KMS-11 (cell line): ENCODE data around the gene HAS3.

Experiments
- H2AFZ ChIP-seq: fragments of 200-600 bp; sonication (generic); 2 replicates; pipeline ENCODE4 v1.6.1; 2016; ENCODE audit warnings: antibody characterized with exemption, mixed run types, low read depth
- H3K27ac ChIP-seq: fragments of 200-600 bp; sonication (generic); 2 replicates; pipeline ENCODE4 v1.6.1; 2016; ENCODE audit warnings: mild to moderate bottlenecking, mixed run types
- H3K27me3 ChIP-seq: fragments of 200-600 bp; sonication (generic); 2 replicates; pipeline ENCODE4 v1.6.1; 2017; ENCODE audit warnings: mild to moderate bottlenecking, low read depth, mixed run types, moderate library complexity; ENCODE audit not compliant: insufficient read depth
- H3K36me3 ChIP-seq: fragments of 200-600 bp; sonication (generic); 2 replicates; pipeline ENCODE4 v1.6.1; 2017; ENCODE audit warnings: mild to moderate bottlenecking, mixed run types; ENCODE audit not compliant: insufficient read depth
- H3K4me1 ChIP-seq: fragments of 200-600 bp; sonication (generic); 2 replicates; pipeline ENCODE4 v1.6.1; 2016; ENCODE audit warnings: mild to moderate bottlenecking, low read depth, mixed run types; ENCODE audit not compliant: poor library complexity, severe bottlenecking
- H3K4me2 ChIP-seq: fragments of 200-600 bp; sonication (generic); 2 replicates; pipeline ENCODE4 v1.7.0; 2016; ENCODE audit warnings: mild to moderate bottlenecking, mixed run types
- H3K4me3 ChIP-seq: fragments of 200-600 bp; sonication (generic); IDR thresholded peaks from 2 replicates; pipeline ENCODE4 v1.6.1; 2017; ENCODE audit warnings: low read depth, low read length, mixed read lengths; ENCODE audit not compliant: insufficient read depth
- H3K79me2 ChIP-seq: fragments of 200-600 bp; sonication (generic); 2 replicates; pipeline ENCODE4 v1.6.1; 2016; ENCODE audit warnings: low read depth, mixed run types; ENCODE audit not compliant: insufficient read depth
- H3K9ac ChIP-seq: fragments of 200-600 bp; sonication (generic); 2 replicates; pipeline ENCODE4 v1.6.1; 2016; ENCODE audit warnings: mild to moderate bottlenecking, mixed run types
- H4K20me1 ChIP-seq: fragments of 200-600 bp; sonication (generic); 2 replicates; pipeline ENCODE4 v1.6.1; 2016; ENCODE audit warnings: mild to moderate bottlenecking, mixed run types; ENCODE audit not compliant: insufficient read depth
- TF ChIP-seq, protein P1 (sequence below): fragments of 200-600 bp; sonication (generic); conservative IDR thresholded peaks from 2 replicates; pipeline ENCODE4 v1.6.1; 2017; ENCODE audit warnings: low read depth, mild to moderate bottlenecking, antibody characterized with exemption, low read length, moderate library complexity, mixed read lengths

HAS3 gene

DNA sequence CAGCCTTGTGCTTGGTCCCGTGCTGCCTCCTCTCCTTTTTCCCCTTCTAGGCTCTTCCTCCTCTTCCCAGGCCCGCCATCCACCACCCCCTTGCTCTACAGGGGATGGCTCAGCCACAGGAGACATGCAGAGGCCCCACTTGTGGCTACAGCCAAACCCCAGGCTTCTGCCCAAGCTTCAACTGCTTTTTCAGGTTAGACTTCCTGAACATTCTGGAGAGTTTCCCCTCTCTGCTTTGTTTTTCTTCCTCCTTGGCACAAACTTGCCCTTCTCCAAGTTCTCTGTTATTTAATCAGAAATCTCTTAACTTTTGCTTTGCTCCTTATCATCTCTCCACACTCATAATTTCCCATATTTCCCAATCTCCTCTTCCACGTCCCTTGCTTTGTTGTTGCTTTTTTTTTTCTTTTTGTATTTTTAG is 18.3 kb upstream of the HAS3 start:
- no peaks in the 10 kb centered on the region for H3K27me3 ChIP-seq
- peaks cover 24% of the 10 kb centered on the region for H3K4me1 ChIP-seq
- H3K4me2 ChIP-seq = no peak overlapping the region
- no peak overlapping the region for H3K9ac ChIP-seq
- TF ChIP-seq, protein P1, sequence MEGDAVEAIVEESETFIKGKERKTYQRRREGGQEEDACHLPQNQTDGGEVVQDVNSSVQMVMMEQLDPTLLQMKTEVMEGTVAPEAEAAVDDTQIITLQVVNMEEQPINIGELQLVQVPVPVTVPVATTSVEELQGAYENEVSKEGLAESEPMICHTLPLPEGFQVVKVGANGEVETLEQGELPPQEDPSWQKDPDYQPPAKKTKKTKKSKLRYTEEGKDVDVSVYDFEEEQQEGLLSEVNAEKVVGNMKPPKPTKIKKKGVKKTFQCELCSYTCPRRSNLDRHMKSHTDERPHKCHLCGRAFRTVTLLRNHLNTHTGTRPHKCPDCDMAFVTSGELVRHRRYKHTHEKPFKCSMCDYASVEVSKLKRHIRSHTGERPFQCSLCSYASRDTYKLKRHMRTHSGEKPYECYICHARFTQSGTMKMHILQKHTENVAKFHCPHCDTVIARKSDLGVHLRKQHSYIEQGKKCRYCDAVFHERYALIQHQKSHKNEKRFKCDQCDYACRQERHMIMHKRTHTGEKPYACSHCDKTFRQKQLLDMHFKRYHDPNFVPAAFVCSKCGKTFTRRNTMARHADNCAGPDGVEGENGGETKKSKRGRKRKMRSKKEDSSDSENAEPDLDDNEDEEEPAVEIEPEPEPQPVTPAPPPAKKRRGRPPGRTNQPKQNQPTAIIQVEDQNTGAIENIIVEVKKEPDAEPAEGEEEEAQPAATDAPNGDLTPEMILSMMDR = no peak
- H3K36me3 ChIP-seq = no peaks in the 10 kb centered on the region
- H2AFZ ChIP-seq = no peak overlapping the region
- no peak overlapping the region for H3K4me3 ChIP-seq
- no peaks in the 10 kb centered on the region for H3K79me2 ChIP-seq
- no peaks in the 10 kb centered on the region for H4K20me1 ChIP-seq
- no peak overlapping the region for H3K27ac ChIP-seq

GRCh38 chr16:69088684-69089083 is 16.8 kb upstream of the HAS3 start:
- H2AFZ ChIP-seq = no peak overlapping the region
- H3K9ac ChIP-seq = no peak overlapping the region
- no peaks in the 10 kb centered on the region for H3K27me3 ChIP-seq
- H4K20me1 ChIP-seq = no peaks in the 10 kb centered on the region
- no peaks in the 10 kb centered on the region for H3K36me3 ChIP-seq
- H3K4me3 ChIP-seq = no peak overlapping the region
- H3K79me2 ChIP-seq = no peaks in the 10 kb centered on the region
- peak overlapping the region; percentile 19; the same call in 1 of the 2 replicates for H3K4me2 ChIP-seq
- TF ChIP-seq, protein P1 = no peak
- H3K27ac ChIP-seq = peak overlapping the region; percentile 23; the same call in 1 of the 2 replicates
- H3K4me1 ChIP-seq = peaks cover 24% of the 10 kb centered on the region

GRCh38 chr16:69089091-69089910 is 16.2 kb upstream of the HAS3 start:
- H4K20me1 ChIP-seq = no peaks in the 10 kb centered on the region
- H3K4me2 ChIP-seq = peak overlapping the region; percentile 19; the same call in 1 of the 2 replicates
- no peak overlapping the region for H2AFZ ChIP-seq
- TF ChIP-seq, protein P1 = no peak
- no peak overlapping the region for H3K4me3 ChIP-seq
- no peaks in the 10 kb centered on the region for H3K27me3 ChIP-seq
- no peaks in the 10 kb centered on the region for H3K79me2 ChIP-seq
- no peaks in the 10 kb centered on the region for H3K36me3 ChIP-seq
- H3K4me1 ChIP-seq = peaks cover 24% of the 10 kb centered on the region
- no peak overlapping the region for H3K9ac ChIP-seq
- H3K27ac ChIP-seq = peak overlapping the region; percentile 23; the same call in 1 of the 2 replicates

DNA sequence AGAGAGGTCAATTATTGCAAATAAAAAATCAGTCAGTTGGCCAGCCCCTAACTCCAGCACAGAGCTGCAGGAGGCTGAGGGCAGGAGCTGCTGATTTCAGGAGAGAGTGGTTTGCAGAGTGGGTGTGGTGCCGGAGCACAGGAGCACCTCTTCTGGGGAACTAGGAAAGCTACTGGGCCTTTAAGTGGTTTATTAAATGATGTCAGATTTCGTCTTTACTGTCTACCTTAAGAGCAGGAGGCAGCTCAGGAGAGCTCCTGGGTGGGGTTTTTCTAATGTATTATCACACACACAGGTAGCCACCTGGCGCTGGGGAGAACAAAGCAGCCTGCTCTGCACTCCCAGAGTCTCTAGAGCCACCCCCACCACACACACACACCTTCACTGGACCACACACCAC is 11.5 kb upstream of the HAS3 start:
- TF ChIP-seq, protein P1 = no peak
- Histone ChIP-seq H3K79me2 (no peaks in the 10 kb centered on the region), H2AFZ (no peak overlapping the region)

More for the DNA sequence above, 11.5 kb upstream of the HAS3 start:
- Histone ChIP-seq H3K36me3 (no peaks in the 10 kb centered on the region), H3K4me1 (peaks cover 11% of the 10 kb centered on the region), H3K4me3 (no peak overlapping the region), H4K20me1 (no peaks in the 10 kb centered on the region), H3K27ac (no peak overlapping the region), H3K27me3 (no peaks in the 10 kb centered on the region), H3K9ac (no peak overlapping the region), H3K4me2 (no peak overlapping the region)
